Measurements from ENCODE around the gene ANKRD13D.

DNA sequence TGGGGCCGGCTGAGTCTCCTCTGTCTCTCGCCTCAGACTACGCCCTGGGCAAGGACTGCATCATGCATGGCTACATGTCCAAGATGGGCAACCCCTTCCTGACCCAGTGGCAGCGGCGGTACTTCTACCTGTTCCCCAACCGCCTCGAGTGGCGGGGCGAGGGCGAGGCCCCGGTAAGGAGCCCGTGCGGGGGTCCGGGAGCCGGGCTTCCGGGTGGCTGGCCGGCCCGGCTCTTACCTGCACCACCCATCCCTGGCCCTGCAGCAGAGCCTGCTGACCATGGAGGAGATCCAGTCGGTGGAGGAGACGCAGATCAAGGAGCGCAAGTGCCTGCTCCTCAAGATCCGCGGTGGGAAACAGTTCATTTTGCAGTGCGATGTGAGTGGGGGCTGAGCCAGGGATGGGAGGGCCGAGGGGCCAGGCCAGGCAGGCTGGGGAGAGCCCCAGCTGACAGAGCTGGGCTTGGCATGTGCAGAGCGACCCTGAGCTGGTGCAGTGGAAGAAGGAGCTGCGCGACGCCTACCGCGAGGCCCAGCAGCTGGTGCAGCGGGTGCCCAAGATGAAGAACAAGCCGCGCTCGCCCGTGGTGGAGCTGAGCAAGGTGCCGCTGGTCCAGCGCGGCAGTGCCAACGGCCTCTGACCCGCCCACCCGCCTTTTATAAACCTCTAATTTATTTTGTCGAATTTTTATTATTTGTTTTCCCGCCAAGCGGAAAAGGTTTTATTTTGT is 4.1 kb upstream of the ANKRD13D start:
- TF ChIP-seq, protein P1, sequence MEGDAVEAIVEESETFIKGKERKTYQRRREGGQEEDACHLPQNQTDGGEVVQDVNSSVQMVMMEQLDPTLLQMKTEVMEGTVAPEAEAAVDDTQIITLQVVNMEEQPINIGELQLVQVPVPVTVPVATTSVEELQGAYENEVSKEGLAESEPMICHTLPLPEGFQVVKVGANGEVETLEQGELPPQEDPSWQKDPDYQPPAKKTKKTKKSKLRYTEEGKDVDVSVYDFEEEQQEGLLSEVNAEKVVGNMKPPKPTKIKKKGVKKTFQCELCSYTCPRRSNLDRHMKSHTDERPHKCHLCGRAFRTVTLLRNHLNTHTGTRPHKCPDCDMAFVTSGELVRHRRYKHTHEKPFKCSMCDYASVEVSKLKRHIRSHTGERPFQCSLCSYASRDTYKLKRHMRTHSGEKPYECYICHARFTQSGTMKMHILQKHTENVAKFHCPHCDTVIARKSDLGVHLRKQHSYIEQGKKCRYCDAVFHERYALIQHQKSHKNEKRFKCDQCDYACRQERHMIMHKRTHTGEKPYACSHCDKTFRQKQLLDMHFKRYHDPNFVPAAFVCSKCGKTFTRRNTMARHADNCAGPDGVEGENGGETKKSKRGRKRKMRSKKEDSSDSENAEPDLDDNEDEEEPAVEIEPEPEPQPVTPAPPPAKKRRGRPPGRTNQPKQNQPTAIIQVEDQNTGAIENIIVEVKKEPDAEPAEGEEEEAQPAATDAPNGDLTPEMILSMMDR (IDR thresholded peaks at IDR 0.05) = no peak
- no peak for TF ChIP-seq POLR2A (IDR thresholded peaks at IDR 0.05)
